Liver (tissue), 9 donors: ENCODE data around the gene METRN. TPM values are rescaled to one million over a fixed set of nuclear protein-coding genes. Genes with fewer than 3 reads are reported as not detected.

Source experiments
- DNase-seq: peaks from one replicate; pipeline ENCODE4 v3.0.0-alpha.2; 2017; ENCODE audit warnings: low spot score
- H3K27ac ChIP-seq, 2 donors: one replicate each; pipeline ENCODE4 v1.7.0; 2013; ENCODE audit warnings: inconsistent platforms in 2 of 2, low read length in 2 of 2, control low read depth in 1 of 2, low read depth in 1 of 2, mild to moderate bottlenecking in 1 of 2
- H3K27me3 ChIP-seq, 4 donors: one replicate each; pipeline versions ENCODE4 v1.6.1 to v1.7.0; 2013; ENCODE audit warnings: low read length in 3 of 4, inconsistent platforms in 1 of 4, mild to moderate bottlenecking in 1 of 4, moderate library complexity in 1 of 4; ENCODE audit not compliant: control insufficient read depth in 4 of 4, insufficient read depth in 4 of 4
- H3K36me3 ChIP-seq, 4 donors: one replicate each; pipeline versions ENCODE4 v1.6.1 to v1.7.0; 2013; ENCODE audit warnings: low read length in 3 of 4, mild to moderate bottlenecking in 3 of 4, low read depth in 1 of 4, moderate library complexity in 1 of 4; ENCODE audit not compliant: control insufficient read depth in 4 of 4, insufficient read depth in 3 of 4
- H3K4me1 ChIP-seq, 4 donors: one replicate each; pipeline versions ENCODE4 v1.6.1 to v1.7.0; 2013; ENCODE audit warnings: low read length in 3 of 4, mild to moderate bottlenecking in 3 of 4, moderate library complexity in 1 of 4; ENCODE audit not compliant: control insufficient read depth in 4 of 4, insufficient read depth in 4 of 4
- H3K4me3 ChIP-seq, 3 donors: one replicate each; pipeline versions ENCODE4 v1.6.1 to v1.7.0; 2013; ENCODE audit warnings: low read length in 3 of 3, control low read depth in 1 of 3, low read depth in 1 of 3, mild to moderate bottlenecking in 1 of 3
- H3K9ac ChIP-seq, 2 donors: one replicate each; pipeline ENCODE4 v1.7.0; 2013; ENCODE audit warnings: low read length in 2 of 2, mild to moderate bottlenecking in 2 of 2, moderate library complexity in 2 of 2, control low read depth in 1 of 2, low read depth in 1 of 2
- H3K9me3 ChIP-seq, 4 donors: one replicate each; pipeline versions ENCODE4 v1.6.1 to v1.7.0; 2013; ENCODE audit warnings: low read length in 3 of 4; ENCODE audit not compliant: control insufficient read depth in 4 of 4
- EGR1 ChIP-seq, 2 donors: IDR thresholded peaks; 2 replicates each; pipeline ENCODE4 v1.6.1; 2016 to 2018; ENCODE audit warnings: antibody characterized with exemption in 2 of 2, low read depth in 2 of 2
- FOXA1 ChIP-seq: IDR thresholded peaks from 2 replicates; pipeline ENCODE4 v1.6.1; 2016; ENCODE audit warnings: antibody characterized with exemption
- FOXA2 ChIP-seq: IDR thresholded peaks from 2 replicates; pipeline ENCODE4 v1.6.1; 2016; ENCODE audit warnings: antibody characterized with exemption
- GABPA ChIP-seq, 2 donors: IDR thresholded peaks in 1 of 2; conservative IDR thresholded peaks in 1 of 2; 2 replicates each; pipeline ENCODE4 v1.6.1; 2016; ENCODE audit warnings: antibody characterized with exemption in 2 of 2, mild to moderate bottlenecking in 1 of 2, moderate library complexity in 1 of 2
- HNF4A ChIP-seq, 2 donors: conservative IDR thresholded peaks; 2 replicates each; pipeline ENCODE4 v1.6.1; 2016; ENCODE audit warnings: antibody characterized with exemption in 2 of 2, mild to moderate bottlenecking in 2 of 2
- HNF4G ChIP-seq: IDR thresholded peaks from 2 replicates; pipeline ENCODE4 v1.6.1; 2016; ENCODE audit warnings: antibody characterized with exemption
- JUND ChIP-seq, 2 donors: IDR thresholded peaks; 2 replicates each; pipeline ENCODE4 v1.6.1; 2016; ENCODE audit warnings: antibody characterized with exemption in 2 of 2
- NR2F2 ChIP-seq: IDR thresholded peaks from 2 replicates; pipeline ENCODE4 v1.6.1; 2016; ENCODE audit warnings: antibody characterized with exemption
- RAD21 ChIP-seq, 2 donors: IDR thresholded peaks; 2 replicates each; pipeline ENCODE4 v1.6.1; 2016; ENCODE audit warnings: antibody characterized with exemption in 2 of 2, mild to moderate bottlenecking in 2 of 2
- RXRA ChIP-seq, 2 donors: IDR thresholded peaks; 2 replicates each; pipeline ENCODE4 v1.6.1; 2017 to 2018; ENCODE audit warnings: antibody characterized with exemption in 2 of 2, mild to moderate bottlenecking in 1 of 2
- TAF1 ChIP-seq: conservative IDR thresholded peaks from 2 replicates; pipeline ENCODE4 v1.6.1; 2016; ENCODE audit warnings: antibody characterized with exemption, mild to moderate bottlenecking
- YY1 ChIP-seq: IDR thresholded peaks from 2 replicates; pipeline ENCODE4 v1.6.1; 2016; ENCODE audit warnings: antibody characterized with exemption, mild to moderate bottlenecking
- WGBS: extraction: QIAGEN DNeasy Blood & Tissue Kit; methylation state at CpG from one replicate; pipeline ENCODE4 v1.1.7; 2013; 5-methylcytosine and 5-hydroxymethylcytosine counted together
- polyA plus RNA-seq, 2 donors: library from polyadenylated mRNA; stranded (reverse) in 1 of 2; unstranded in 1 of 2; fragments of 200-250 nt in 1 of 2; fragments of >200 nt in 1 of 2; fragmentation: Nextera tagmentation in 1 of 2; extraction: Ambion mirVana in 1 of 2; gene quantifications; one replicate each; pipeline versions ENCODE4 v1.2.1 to v1.2.3, GENCODE V29; 2013 to 2015
- total RNA-seq, 2 donors: library from RNA; depleted of rRNA; stranded (reverse); fragments of >200 nt; gene quantifications; one replicate each; pipeline ENCODE4 v1.2.3, GENCODE V29; 2014
- TF ChIP-seq, protein P1 (sequence below): IDR thresholded peaks from 2 replicates; pipeline ENCODE4 v1.6.1; 2016; ENCODE audit warnings: antibody characterized with exemption
- TF ChIP-seq, protein P2 (sequence below): IDR thresholded peaks from 2 replicates; pipeline ENCODE4 v1.6.1; 2016; ENCODE audit warnings: antibody characterized with exemption
- TF ChIP-seq, protein P3 (sequence below): fragments of 150-350 bp; IDR thresholded peaks from 2 replicates; pipeline ENCODE4 v1.5.1; 2017; ENCODE audit warnings: improper control_type of control experiment, low read depth, low read length; ENCODE audit not compliant: missing input control
- TF ChIP-seq, protein P4 (sequence below): IDR thresholded peaks from 2 replicates; pipeline ENCODE4 v1.6.1; 2016; ENCODE audit warnings: antibody characterized with exemption
- TF ChIP-seq, protein P5 (sequence below): IDR thresholded peaks from 2 replicates; pipeline ENCODE4 v1.6.1; 2016; ENCODE audit warnings: antibody characterized with exemption, mild to moderate bottlenecking
- donor health status: healthy.
- donor health status: healthy.
- donor health status: healthy.
- donor health status: healthy.
- donor health status: healthy.

METRN gene
- total and polyA plus RNA-seq, 4 donors: 4.6 to 22.9 (median 7.1) TPM

DNA sequence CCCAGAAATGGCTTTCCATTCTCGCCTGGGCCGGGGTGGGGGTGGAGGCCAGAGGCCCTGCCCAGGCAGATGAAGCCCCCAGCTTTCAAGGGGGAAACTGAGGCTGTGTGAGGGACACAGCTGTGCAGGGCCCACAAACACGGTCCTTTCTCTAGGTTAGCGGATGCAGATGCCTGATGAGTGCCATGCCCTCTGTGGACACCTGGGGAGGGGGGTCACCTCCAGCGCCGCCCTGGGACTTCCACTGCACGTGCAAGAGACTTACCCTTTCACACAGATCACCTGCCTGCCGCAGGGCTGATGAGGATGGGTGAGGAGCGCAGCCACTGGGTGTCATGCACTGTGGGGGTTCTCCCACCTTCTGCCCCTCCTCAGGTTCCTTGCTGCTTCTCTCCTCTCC is 3.5 kb downstream of the METRN start:
- Histone ChIP-seq H3K27me3 (no peaks in the 10 kb centered on the region), H3K4me1 (peaks cover 25 to 46% (median 37%) of the 10 kb centered on the region in 4 donors), H3K36me3 (peaks cover 0 to 2% (median 0%) of the 10 kb centered on the region in 4 donors), H3K9me3 (no peaks in the 10 kb centered on the region), H3K9ac (no peak overlapping the region), H3K4me3 (no peak overlapping the region), H3K27ac (no peak overlapping the region)
- DNase-seq: no peak
- TF ChIP-seq EGR1 (IDR thresholded peaks at IDR 0.05; ENCODE audit: low read depth in 2 of 2) (no peak), TAF1 (no peak), JUND (IDR thresholded peaks at IDR 0.05) (no peak), FOXA2 (no peak), NR2F2 (no peak), HNF4A (conservative IDR thresholded peaks at IDR 0.05) (no peak), RAD21 (IDR thresholded peaks at IDR 0.05) (no peak), GABPA (IDR thresholded peaks at IDR 0.05 in 1 of 2, conservative IDR thresholded peaks at IDR 0.05 in 1 of 2) (no peak), RXRA (IDR thresholded peaks at IDR 0.05) (no peak), HNF4G (no peak), FOXA1 (no peak), YY1 (no peak)
- TF ChIP-seq, protein P1, sequence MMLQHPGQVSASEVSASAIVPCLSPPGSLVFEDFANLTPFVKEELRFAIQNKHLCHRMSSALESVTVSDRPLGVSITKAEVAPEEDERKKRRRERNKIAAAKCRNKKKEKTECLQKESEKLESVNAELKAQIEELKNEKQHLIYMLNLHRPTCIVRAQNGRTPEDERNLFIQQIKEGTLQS: no peak
- TF ChIP-seq, protein P2, sequence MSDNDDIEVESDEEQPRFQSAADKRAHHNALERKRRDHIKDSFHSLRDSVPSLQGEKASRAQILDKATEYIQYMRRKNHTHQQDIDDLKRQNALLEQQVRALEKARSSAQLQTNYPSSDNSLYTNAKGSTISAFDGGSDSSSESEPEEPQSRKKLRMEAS: no peak
- TF ChIP-seq, protein P3, sequence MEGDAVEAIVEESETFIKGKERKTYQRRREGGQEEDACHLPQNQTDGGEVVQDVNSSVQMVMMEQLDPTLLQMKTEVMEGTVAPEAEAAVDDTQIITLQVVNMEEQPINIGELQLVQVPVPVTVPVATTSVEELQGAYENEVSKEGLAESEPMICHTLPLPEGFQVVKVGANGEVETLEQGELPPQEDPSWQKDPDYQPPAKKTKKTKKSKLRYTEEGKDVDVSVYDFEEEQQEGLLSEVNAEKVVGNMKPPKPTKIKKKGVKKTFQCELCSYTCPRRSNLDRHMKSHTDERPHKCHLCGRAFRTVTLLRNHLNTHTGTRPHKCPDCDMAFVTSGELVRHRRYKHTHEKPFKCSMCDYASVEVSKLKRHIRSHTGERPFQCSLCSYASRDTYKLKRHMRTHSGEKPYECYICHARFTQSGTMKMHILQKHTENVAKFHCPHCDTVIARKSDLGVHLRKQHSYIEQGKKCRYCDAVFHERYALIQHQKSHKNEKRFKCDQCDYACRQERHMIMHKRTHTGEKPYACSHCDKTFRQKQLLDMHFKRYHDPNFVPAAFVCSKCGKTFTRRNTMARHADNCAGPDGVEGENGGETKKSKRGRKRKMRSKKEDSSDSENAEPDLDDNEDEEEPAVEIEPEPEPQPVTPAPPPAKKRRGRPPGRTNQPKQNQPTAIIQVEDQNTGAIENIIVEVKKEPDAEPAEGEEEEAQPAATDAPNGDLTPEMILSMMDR: no peak
- TF ChIP-seq, protein P4, sequence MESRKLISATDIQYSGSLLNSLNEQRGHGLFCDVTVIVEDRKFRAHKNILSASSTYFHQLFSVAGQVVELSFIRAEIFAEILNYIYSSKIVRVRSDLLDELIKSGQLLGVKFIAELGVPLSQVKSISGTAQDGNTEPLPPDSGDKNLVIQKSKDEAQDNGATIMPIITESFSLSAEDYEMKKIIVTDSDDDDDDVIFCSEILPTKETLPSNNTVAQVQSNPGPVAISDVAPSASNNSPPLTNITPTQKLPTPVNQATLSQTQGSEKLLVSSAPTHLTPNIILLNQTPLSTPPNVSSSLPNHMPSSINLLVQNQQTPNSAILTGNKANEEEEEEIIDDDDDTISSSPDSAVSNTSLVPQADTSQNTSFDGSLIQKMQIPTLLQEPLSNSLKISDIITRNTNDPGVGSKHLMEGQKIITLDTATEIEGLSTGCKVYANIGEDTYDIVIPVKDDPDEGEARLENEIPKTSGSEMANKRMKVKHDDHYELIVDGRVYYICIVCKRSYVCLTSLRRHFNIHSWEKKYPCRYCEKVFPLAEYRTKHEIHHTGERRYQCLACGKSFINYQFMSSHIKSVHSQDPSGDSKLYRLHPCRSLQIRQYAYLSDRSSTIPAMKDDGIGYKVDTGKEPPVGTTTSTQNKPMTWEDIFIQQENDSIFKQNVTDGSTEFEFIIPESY: no peak
- TF ChIP-seq, protein P5, sequence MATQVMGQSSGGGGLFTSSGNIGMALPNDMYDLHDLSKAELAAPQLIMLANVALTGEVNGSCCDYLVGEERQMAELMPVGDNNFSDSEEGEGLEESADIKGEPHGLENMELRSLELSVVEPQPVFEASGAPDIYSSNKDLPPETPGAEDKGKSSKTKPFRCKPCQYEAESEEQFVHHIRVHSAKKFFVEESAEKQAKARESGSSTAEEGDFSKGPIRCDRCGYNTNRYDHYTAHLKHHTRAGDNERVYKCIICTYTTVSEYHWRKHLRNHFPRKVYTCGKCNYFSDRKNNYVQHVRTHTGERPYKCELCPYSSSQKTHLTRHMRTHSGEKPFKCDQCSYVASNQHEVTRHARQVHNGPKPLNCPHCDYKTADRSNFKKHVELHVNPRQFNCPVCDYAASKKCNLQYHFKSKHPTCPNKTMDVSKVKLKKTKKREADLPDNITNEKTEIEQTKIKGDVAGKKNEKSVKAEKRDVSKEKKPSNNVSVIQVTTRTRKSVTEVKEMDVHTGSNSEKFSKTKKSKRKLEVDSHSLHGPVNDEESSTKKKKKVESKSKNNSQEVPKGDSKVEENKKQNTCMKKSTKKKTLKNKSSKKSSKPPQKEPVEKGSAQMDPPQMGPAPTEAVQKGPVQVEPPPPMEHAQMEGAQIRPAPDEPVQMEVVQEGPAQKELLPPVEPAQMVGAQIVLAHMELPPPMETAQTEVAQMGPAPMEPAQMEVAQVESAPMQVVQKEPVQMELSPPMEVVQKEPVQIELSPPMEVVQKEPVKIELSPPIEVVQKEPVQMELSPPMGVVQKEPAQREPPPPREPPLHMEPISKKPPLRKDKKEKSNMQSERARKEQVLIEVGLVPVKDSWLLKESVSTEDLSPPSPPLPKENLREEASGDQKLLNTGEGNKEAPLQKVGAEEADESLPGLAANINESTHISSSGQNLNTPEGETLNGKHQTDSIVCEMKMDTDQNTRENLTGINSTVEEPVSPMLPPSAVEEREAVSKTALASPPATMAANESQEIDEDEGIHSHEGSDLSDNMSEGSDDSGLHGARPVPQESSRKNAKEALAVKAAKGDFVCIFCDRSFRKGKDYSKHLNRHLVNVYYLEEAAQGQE: no peak
- 88% methylated on average over 9 of the region's 9 CpGs for WGBS
